Trophoblast cell (in vitro differentiated cells and primary cell): ENCODE data around the gene LONRF2.

ENCODE experiments used
- DNase-seq, 2 donors: peaks; one replicate each; pipeline ENCODE4 v3.0.0-alpha.2; 2016
- H2AFZ ChIP-seq: 2 replicates; pipeline ENCODE4 v1.6.1; 2013; ENCODE audit warnings: low read length, moderate library complexity, mild to moderate bottlenecking; ENCODE audit not compliant: insufficient read depth, poor library complexity
- H2AK5ac ChIP-seq: 2 replicates; pipeline ENCODE4 v1.6.1; 2013; ENCODE audit warnings: mild to moderate bottlenecking, low read length
- H2BK120ac ChIP-seq: 2 replicates; pipeline ENCODE4 v1.6.1; 2013; ENCODE audit warnings: low read length, mild to moderate bottlenecking, moderate library complexity; ENCODE audit not compliant: insufficient read depth, poor library complexity
- H2BK12ac ChIP-seq: 2 replicates; pipeline ENCODE4 v1.6.1; 2013; ENCODE audit warnings: mild to moderate bottlenecking, low read length, moderate library complexity
- H2BK5ac ChIP-seq: 2 replicates; pipeline ENCODE4 v1.6.1; 2013; ENCODE audit warnings: low read length, low read depth, moderate library complexity, mild to moderate bottlenecking; ENCODE audit not compliant: poor library complexity
- H3K14ac ChIP-seq: 2 replicates; pipeline ENCODE4 v1.6.1; 2013; ENCODE audit warnings: mild to moderate bottlenecking, low read length
- H3K18ac ChIP-seq: 2 replicates; pipeline ENCODE4 v1.6.1; 2013; ENCODE audit warnings: mild to moderate bottlenecking, low read length
- H3K23ac ChIP-seq: 2 replicates; pipeline ENCODE4 v1.6.1; 2013; ENCODE audit warnings: low read length
- H3K27ac ChIP-seq: 2 replicates; pipeline ENCODE4 v1.5.1; 2013; ENCODE audit warnings: low read depth, mild to moderate bottlenecking, inconsistent platforms, low read length, moderate library complexity
- H3K27me3 ChIP-seq: 2 replicates; pipeline ENCODE4 v1.6.1; 2013; ENCODE audit warnings: inconsistent platforms, mild to moderate bottlenecking, low read length, moderate library complexity; ENCODE audit not compliant: insufficient read depth
- H3K36me3 ChIP-seq, 2 experiments: 1 replicate in 1 of 2; 2 replicates in 1 of 2; pipeline ENCODE4 v1.6.1; 2013; ENCODE audit warnings: low read length in 2 of 2, mild to moderate bottlenecking in 2 of 2, moderate library complexity in 1 of 2; ENCODE audit not compliant: insufficient read depth in 2 of 2, control insufficient read depth in 1 of 2
- H3K4ac ChIP-seq: 2 replicates; pipeline ENCODE4 v1.6.1; 2013; ENCODE audit warnings: low read depth, mild to moderate bottlenecking, low read length, moderate library complexity
- H3K4me1 ChIP-seq, 2 experiments: 1 replicate in 1 of 2; 2 replicates in 1 of 2; pipeline ENCODE4 v1.6.1; 2013; ENCODE audit warnings: low read length in 2 of 2, mild to moderate bottlenecking in 2 of 2, moderate library complexity in 1 of 2; ENCODE audit not compliant: insufficient read depth in 2 of 2, control insufficient read depth in 1 of 2
- H3K4me2 ChIP-seq: 2 replicates; pipeline ENCODE4 v1.6.1; 2013; ENCODE audit warnings: inconsistent platforms, mild to moderate bottlenecking, low read length, moderate library complexity
- H3K4me3 ChIP-seq: 2 replicates; pipeline ENCODE4 v1.5.1; 2013; ENCODE audit warnings: mild to moderate bottlenecking, low read depth, low read length, inconsistent platforms
- H3K79me1 ChIP-seq: one replicate; pipeline ENCODE4 v1.6.1; 2013; ENCODE audit warnings: low read length
- H3K79me2 ChIP-seq: 2 replicates; pipeline ENCODE4 v1.6.1; 2013; ENCODE audit warnings: low read length, mild to moderate bottlenecking; ENCODE audit not compliant: control insufficient read depth, insufficient read depth, poor library complexity
- H3K9ac ChIP-seq: 2 replicates; pipeline ENCODE4 v1.6.1; 2013; ENCODE audit warnings: mild to moderate bottlenecking, low read length
- H3K9me3 ChIP-seq: 2 replicates; pipeline ENCODE4 v1.6.1; 2013; ENCODE audit warnings: low read depth, mild to moderate bottlenecking, control low read depth, inconsistent platforms, low read length; ENCODE audit not compliant: insufficient read depth
- H4K12ac ChIP-seq: 2 replicates; pipeline ENCODE4 v1.6.1; 2013; ENCODE audit warnings: low read depth, mild to moderate bottlenecking, low read length, moderate library complexity
- H4K8ac ChIP-seq: 2 replicates; pipeline ENCODE4 v1.6.1; 2013; ENCODE audit warnings: low read depth, mild to moderate bottlenecking, low read length, moderate library complexity
- H4K91ac ChIP-seq: one replicate; pipeline ENCODE4 v1.6.1; 2013; ENCODE audit warnings: low read depth, mild to moderate bottlenecking, low read length, moderate library complexity
- WGBS: extraction: QIAGEN DNeasy Blood & Tissue Kit; methylation state at CpG from one replicate; pipeline ENCODE4 v1.1.7; 2013; ENCODE audit warnings: missing lambda C conversion rate; ENCODE audit not compliant: insufficient read length, insufficient coverage; ENCODE audit errors: extremely low coverage; 5-methylcytosine and 5-hydroxymethylcytosine counted together

LONRF2 gene

DNA sequence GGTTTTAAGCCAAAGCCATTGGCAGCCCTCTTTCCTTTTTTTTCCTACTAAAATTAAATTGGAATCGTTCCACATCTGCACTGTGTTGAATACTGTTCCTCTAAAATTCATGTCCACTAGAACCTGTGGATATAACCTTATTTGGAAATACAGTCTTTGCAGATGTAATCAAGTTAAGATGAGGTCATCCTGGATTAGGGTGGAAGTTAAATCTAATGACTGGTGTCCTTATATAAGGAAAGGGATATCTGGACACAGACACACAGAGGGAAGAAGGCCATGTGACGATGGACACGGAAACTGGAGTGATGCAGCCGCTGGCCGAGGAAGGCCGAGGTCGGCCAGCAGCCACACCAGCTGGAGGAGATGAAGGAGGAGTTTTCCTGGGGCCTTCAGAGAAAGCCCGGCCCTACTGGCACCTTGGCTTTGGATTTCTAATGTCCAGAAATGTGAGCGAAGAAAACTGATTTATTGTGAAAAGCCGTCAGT is 49.4 kb downstream of the LONRF2 start:
- H3K9me3 ChIP-seq: no peaks in the 10 kb centered on the region
- no peaks in the 10 kb centered on the region for H3K36me3 ChIP-seq
- no peak overlapping the region for H2BK5ac ChIP-seq
- H3K4me2 ChIP-seq: no peak overlapping the region
- H4K8ac ChIP-seq: no peak overlapping the region
- H3K4me3 ChIP-seq: no peak overlapping the region
- no peak overlapping the region for H3K18ac ChIP-seq
- H4K12ac ChIP-seq: no peak overlapping the region
- H3K9ac ChIP-seq: no peak overlapping the region
- no peak overlapping the region for H2BK120ac ChIP-seq
- peaks cover 11 to 12% of the 10 kb centered on the region in 2 experiments for H3K4me1 ChIP-seq
- no peak overlapping the region for H3K14ac ChIP-seq
- no CpG with 5 or more reads among the region's 10 CpGs for WGBS
- H3K79me2 ChIP-seq: no peaks in the 10 kb centered on the region
- H3K4ac ChIP-seq: no peak overlapping the region
- H4K91ac ChIP-seq: no peak overlapping the region
- H3K27me3 ChIP-seq: no peaks in the 10 kb centered on the region
- H2BK12ac ChIP-seq: no peak overlapping the region
- H3K27ac ChIP-seq: no peak overlapping the region
- peaks cover 4% of the 10 kb centered on the region for H3K79me1 ChIP-seq
- no peak overlapping the region for H2AFZ ChIP-seq
- H3K23ac ChIP-seq: no peak overlapping the region
- DNase-seq: no peak
- H2AK5ac ChIP-seq: no peak overlapping the region

DNA sequence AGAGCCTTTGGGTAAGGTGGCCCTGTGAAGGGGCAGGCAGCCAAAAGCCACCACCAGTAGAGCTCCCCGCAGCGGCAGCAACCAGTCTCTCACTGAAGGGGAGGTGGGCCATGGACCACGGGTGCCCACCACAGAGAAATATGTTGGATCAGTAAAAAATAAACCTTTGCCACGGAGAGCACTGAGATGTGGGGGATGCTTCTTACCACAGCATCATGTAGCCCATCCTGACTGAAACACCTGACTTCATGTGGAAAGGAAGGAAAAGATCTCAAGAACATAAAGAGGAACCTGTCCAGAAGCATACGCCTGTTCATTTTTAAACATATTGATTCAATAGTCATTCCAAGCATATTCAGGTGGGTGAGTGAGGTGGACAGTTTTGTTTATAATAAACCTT is 51.1 kb downstream of the LONRF2 start:
- no CpG with 5 or more reads among the region's 5 CpGs for WGBS
- H3K27ac ChIP-seq: no peak overlapping the region
- H3K4me2 ChIP-seq: no peak overlapping the region
- H3K14ac ChIP-seq: no peak overlapping the region
- H3K79me2 ChIP-seq: no peaks in the 10 kb centered on the region
- H4K8ac ChIP-seq: no peak overlapping the region
- H2BK5ac ChIP-seq: no peak overlapping the region
- H4K12ac ChIP-seq: no peak overlapping the region
- no peak overlapping the region for H3K23ac ChIP-seq
- H3K4me1 ChIP-seq: peaks cover 15 to 16% of the 10 kb centered on the region in 2 experiments
- no peak overlapping the region for H4K91ac ChIP-seq
- H3K9me3 ChIP-seq: no peaks in the 10 kb centered on the region
- H2BK12ac ChIP-seq: no peak overlapping the region
- H3K4me3 ChIP-seq: no peak overlapping the region
- no peak overlapping the region for H2AFZ ChIP-seq
- H3K79me1 ChIP-seq: peaks cover 6% of the 10 kb centered on the region
- no peaks in the 10 kb centered on the region for H3K36me3 ChIP-seq
- no peak overlapping the region for H3K9ac ChIP-seq
- H2BK120ac ChIP-seq: no peak overlapping the region
- no peaks in the 10 kb centered on the region for H3K27me3 ChIP-seq
- no peak for DNase-seq
- no peak overlapping the region for H3K4ac ChIP-seq
- no peak overlapping the region for H2AK5ac ChIP-seq
- H3K18ac ChIP-seq: no peak overlapping the region

DNA sequence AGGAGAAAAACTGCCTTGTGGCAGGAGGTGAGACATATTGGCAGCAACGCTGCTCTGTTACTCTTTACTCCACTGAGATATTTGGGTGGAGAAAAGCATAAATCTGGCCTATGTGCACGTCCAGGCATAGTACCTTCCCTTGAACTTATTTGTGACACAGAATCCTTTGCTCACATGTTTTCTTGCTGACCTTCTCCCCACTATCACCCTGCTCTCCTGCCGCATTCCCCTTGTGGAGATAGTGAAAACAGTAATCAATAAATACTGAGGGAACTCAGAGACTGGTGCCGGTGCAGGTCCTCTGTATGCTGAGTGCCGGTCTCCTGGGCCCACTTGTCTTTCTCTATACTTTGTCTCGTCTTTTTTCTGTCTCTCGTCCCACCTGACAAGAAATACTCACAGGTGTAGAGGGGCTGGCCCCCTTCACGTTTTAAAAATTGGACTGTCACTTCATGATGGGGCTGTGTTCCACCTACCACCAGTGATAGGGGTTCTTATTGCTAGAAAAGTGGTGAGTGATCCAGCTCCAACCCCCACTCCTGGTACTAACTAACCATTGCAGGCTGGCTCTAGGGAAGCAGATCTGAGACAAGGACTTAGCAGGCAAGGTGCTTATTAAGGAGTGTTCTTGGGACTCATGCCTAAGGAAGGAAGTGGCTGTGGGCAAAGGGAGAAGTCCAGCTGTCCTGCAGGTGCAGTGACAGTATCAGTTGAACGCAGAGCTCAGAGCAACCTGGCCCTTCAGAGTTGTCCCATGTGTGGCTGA is 51.7 kb downstream of the LONRF2 start:
- no peaks in the 10 kb centered on the region for H3K36me3 ChIP-seq
- H2AFZ ChIP-seq: no peak overlapping the region
- no peak overlapping the region for H4K12ac ChIP-seq
- no peak overlapping the region for H3K9ac ChIP-seq
- H2AK5ac ChIP-seq: no peak overlapping the region
- no peak overlapping the region for H2BK120ac ChIP-seq
- no peak overlapping the region for H3K27ac ChIP-seq
- no CpG with 5 or more reads among the region's 9 CpGs for WGBS
- H4K8ac ChIP-seq: no peak overlapping the region
- no peak overlapping the region for H3K23ac ChIP-seq
- H3K27me3 ChIP-seq: no peaks in the 10 kb centered on the region
- H3K4me2 ChIP-seq: no peak overlapping the region
- H3K79me2 ChIP-seq: no peaks in the 10 kb centered on the region
- no peak overlapping the region for H2BK5ac ChIP-seq
- no peak overlapping the region for H3K14ac ChIP-seq
- no peak overlapping the region for H3K4me3 ChIP-seq
- no peak overlapping the region for H2BK12ac ChIP-seq
- no peak for DNase-seq
- H4K91ac ChIP-seq: no peak overlapping the region
- H3K4me1 ChIP-seq: peaks cover 15 to 16% of the 10 kb centered on the region in 2 experiments
- H3K79me1 ChIP-seq: peaks cover 6% of the 10 kb centered on the region
- H3K18ac ChIP-seq: no peak overlapping the region
- H3K9me3 ChIP-seq: no peaks in the 10 kb centered on the region
- no peak overlapping the region for H3K4ac ChIP-seq

DNA sequence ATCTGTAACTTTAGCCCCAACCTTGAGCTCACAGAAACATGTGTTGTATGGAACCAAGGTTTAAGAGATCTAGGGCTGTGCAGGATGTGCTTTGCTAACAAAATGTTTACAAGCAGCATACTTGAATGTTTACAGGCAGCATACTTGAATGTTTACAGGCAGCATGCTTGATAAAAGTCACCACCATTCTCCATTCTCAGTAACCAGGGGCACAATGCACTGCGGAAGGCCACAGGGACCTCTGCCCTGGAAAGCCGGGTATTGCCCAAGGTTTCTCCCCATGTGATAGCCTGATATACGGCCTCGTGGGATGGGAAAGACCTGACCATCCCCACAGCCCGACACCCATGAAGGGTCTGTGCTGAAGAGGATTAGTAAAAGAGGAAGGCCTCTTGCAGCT is 52.4 kb downstream of the LONRF2 start:
- Histone ChIP-seq H4K91ac (no peak overlapping the region), H2AK5ac (no peak overlapping the region), H3K79me2 (no peaks in the 10 kb centered on the region), H3K23ac (no peak overlapping the region), H2BK5ac (no peak overlapping the region), H3K9ac (no peak overlapping the region), H3K18ac (no peak overlapping the region), H2BK120ac (no peak overlapping the region), H3K36me3 (no peaks in the 10 kb centered on the region), H4K12ac (no peak overlapping the region), H3K4ac (no peak overlapping the region), H4K8ac (no peak overlapping the region), H3K4me2 (no peak overlapping the region), H3K27me3 (no peaks in the 10 kb centered on the region), H2AFZ (no peak overlapping the region), H2BK12ac (no peak overlapping the region), H3K4me1 (peaks cover 15 to 16% of the 10 kb centered on the region in 2 experiments), H3K14ac (no peak overlapping the region), H3K9me3 (no peaks in the 10 kb centered on the region), H3K4me3 (no peak overlapping the region), H3K27ac (no peak overlapping the region), H3K79me1 (peaks cover 8% of the 10 kb centered on the region)
- DNase-seq: no peak
- no CpG with 5 or more reads among the region's 5 CpGs for WGBS
